ENCODE measurements around the gene TOGARAM1. TPM values are rescaled to one million over a fixed set of nuclear protein-coding genes. Genes with fewer than 3 reads are reported as not detected.

The TOGARAM1 gene
- total RNA-seq, 1 experiment from 2014 or later = 12.9 TPM

- peaks cover 25% of the 10 kb centered on the region for H3K4me1 ChIP-seq (replicated peaks; ENCODE audit: insufficient read depth)
- ChIA-PET POLR2A (ENCODE audit: unreplicated experiment) (no interaction called here), CTCF (no interaction called here)
- H2AFZ ChIP-seq = no peak overlapping the region
- peaks cover 16% of the 10 kb centered on the region for H4K20me1 ChIP-seq (ENCODE audit: insufficient read depth)
- H3K9me3 ChIP-seq (ENCODE audit: insufficient read depth, low read depth) = no peaks in the 10 kb centered on the region
- BruUV-seq (replicated peaks) = no TSS peak
- DNase-seq = no peak
- H3K4me2 ChIP-seq = no peak overlapping the region
- no peak overlapping the region for H3K4me3 ChIP-seq
- TF ChIP-seq, protein P1, sequence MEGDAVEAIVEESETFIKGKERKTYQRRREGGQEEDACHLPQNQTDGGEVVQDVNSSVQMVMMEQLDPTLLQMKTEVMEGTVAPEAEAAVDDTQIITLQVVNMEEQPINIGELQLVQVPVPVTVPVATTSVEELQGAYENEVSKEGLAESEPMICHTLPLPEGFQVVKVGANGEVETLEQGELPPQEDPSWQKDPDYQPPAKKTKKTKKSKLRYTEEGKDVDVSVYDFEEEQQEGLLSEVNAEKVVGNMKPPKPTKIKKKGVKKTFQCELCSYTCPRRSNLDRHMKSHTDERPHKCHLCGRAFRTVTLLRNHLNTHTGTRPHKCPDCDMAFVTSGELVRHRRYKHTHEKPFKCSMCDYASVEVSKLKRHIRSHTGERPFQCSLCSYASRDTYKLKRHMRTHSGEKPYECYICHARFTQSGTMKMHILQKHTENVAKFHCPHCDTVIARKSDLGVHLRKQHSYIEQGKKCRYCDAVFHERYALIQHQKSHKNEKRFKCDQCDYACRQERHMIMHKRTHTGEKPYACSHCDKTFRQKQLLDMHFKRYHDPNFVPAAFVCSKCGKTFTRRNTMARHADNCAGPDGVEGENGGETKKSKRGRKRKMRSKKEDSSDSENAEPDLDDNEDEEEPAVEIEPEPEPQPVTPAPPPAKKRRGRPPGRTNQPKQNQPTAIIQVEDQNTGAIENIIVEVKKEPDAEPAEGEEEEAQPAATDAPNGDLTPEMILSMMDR (conservative IDR thresholded peaks at IDR 0.05) = no peak
- no peak for TF ChIP-seq EZH2 (IDR thresholded peaks at IDR 0.05; ENCODE audit: low read depth)
- H3K27ac ChIP-seq = no peak overlapping the region
- intact Hi-C loops (cut with micrococcal nuclease; ENCODE audit: unreplicated experiment) = no loop called here
- H3K79me2 ChIP-seq (ENCODE audit: low read depth) = peaks cover 81% of the 10 kb centered on the region
- no peaks in the 10 kb centered on the region for H3K27me3 ChIP-seq (ENCODE audit: insufficient read depth, low read depth)
- peaks cover 10% of the 10 kb centered on the region; the same call in 1 of the 2 replicates for H3F3A ChIP-seq (ENCODE audit: insufficient read depth, low read depth)
- no peaks in the 10 kb centered on the region for H3K36me3 ChIP-seq (ENCODE audit: low read depth)
- H3K9me2 ChIP-seq (ENCODE audit: insufficient read depth) = no peaks in the 10 kb centered on the region
These were observed 5.1 kb upstream of the TOGARAM1 start for GRCh38 chr14:44956866-44957265.

DNA sequence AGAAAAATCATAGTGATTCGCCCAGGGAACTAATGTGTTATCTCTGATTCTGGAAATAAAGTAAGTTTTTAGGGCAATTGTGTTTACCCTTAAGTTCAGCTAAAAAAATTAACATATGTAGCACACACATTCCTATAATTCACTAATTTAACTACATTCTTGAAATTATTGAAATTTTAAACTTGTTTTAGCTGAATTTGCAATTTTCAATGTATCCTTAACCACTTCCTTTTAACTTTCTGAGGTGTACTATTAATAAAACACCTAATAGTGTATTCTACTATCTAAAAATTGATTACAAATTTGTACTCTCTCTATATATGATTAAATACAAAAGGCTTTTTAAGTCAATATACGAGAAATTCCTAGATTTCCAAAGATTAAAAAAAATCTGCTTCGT is 2.5 kb upstream of the TOGARAM1 start:
- 0 out of 2 replicates have a peak overlapping the region, but pooled peaks have one; percentile 44 for H2AFZ ChIP-seq
- H3K27me3 ChIP-seq (ENCODE audit: insufficient read depth, low read depth) = no peaks in the 10 kb centered on the region
- no peak for DNase-seq
- ChIA-PET POLR2A (ENCODE audit: unreplicated experiment) (interaction anchor here (0.6 kb wide), 1 partner anchor 22 kb away, joined by 5 read pairs; no protein-coding TSS in a partner anchor), CTCF (no interaction called here)
- H3K4me3 ChIP-seq = peak overlapping the region; percentile 65; the same call in 1 of the 2 replicates
- H3K27ac ChIP-seq = no peak overlapping the region
- peaks cover 10% of the 10 kb centered on the region; the same call in 1 of the 2 replicates for H3F3A ChIP-seq (ENCODE audit: insufficient read depth, low read depth)
- no peaks in the 10 kb centered on the region for H3K9me3 ChIP-seq (ENCODE audit: insufficient read depth, low read depth)
- peaks cover 32% of the 10 kb centered on the region for H3K4me1 ChIP-seq (replicated peaks; ENCODE audit: insufficient read depth)
- peak overlapping the region; percentile 82 for H3K4me2 ChIP-seq
- H3K36me3 ChIP-seq (ENCODE audit: low read depth) = no peaks in the 10 kb centered on the region
- H3K79me2 ChIP-seq (ENCODE audit: low read depth) = peaks cover 89% of the 10 kb centered on the region
- intact Hi-C loops (cut with micrococcal nuclease; ENCODE audit: unreplicated experiment) = no loop called here
- no peaks in the 10 kb centered on the region for H3K9me2 ChIP-seq (ENCODE audit: insufficient read depth)
- TF ChIP-seq, protein P1 (conservative IDR thresholded peaks at IDR 0.05) = no peak
- no peak for TF ChIP-seq EZH2 (IDR thresholded peaks at IDR 0.05; ENCODE audit: low read depth)
- no TSS peak for BruUV-seq (replicated peaks)
- peaks cover 32% of the 10 kb centered on the region for H4K20me1 ChIP-seq (ENCODE audit: insufficient read depth)

DNA sequence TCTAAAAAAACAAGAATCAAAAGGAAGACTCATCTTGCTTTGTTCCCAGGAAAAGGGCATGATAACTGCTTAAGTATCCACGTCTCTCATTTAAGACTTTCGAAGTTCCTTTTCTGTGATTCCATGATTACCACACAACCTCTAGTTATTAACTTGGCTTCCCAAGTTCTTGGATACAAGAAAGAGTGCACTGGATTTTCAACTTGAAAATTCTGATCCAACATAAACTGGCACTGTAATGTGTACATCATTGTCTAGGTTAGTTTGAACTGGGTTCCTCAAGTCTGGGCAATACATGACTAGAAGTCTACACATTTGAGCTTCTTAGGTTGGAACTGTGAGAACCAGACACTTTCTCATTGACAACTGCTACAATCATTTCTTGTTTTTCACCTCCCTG is 1.8 kb upstream of the TOGARAM1 start:
- Histone ChIP-seq H4K20me1 (ENCODE audit: insufficient read depth) (peaks cover 38% of the 10 kb centered on the region), H3K27ac (peak overlapping the region; percentile 69), H3F3A (ENCODE audit: insufficient read depth, low read depth) (peaks cover 10% of the 10 kb centered on the region; the same call in 1 of the 2 replicates), H3K9me2 (ENCODE audit: insufficient read depth) (no peaks in the 10 kb centered on the region), H3K4me2 (peak overlapping the region; percentile 82), H3K36me3 (ENCODE audit: low read depth) (no peaks in the 10 kb centered on the region), H3K27me3 (ENCODE audit: insufficient read depth, low read depth) (no peaks in the 10 kb centered on the region), H3K4me1 (replicated peaks; ENCODE audit: insufficient read depth) (peaks cover 32% of the 10 kb centered on the region), H3K79me2 (ENCODE audit: low read depth) (peaks cover 93% of the 10 kb centered on the region), H2AFZ (peak overlapping the region; percentile 44; the same call in 1 of the 2 replicates), H3K4me3 (peak overlapping the region; percentile 65), H3K9me3 (ENCODE audit: insufficient read depth, low read depth) (no peaks in the 10 kb centered on the region)
- no peak for DNase-seq
- intact Hi-C loops (cut with micrococcal nuclease; ENCODE audit: unreplicated experiment) = loop anchor here (5.0 kb wide), 1 partner anchor 292 kb away; the partner anchor contains the start of gene MIS18BP1
- TF ChIP-seq EZH2 (IDR thresholded peaks at IDR 0.05; ENCODE audit: low read depth) = no peak
- TF ChIP-seq, protein P1 (conservative IDR thresholded peaks at IDR 0.05) = no peak
- POLR2A ChIA-PET (ENCODE audit: unreplicated experiment) = no interaction called here
- BruUV-seq (replicated peaks) = no TSS peak
- CTCF ChIA-PET = no interaction called here

Measured in PC-9 (cell line).